ENCODE data around the gene CAMSAP2. TPM values are rescaled to one million over a fixed set of nuclear protein-coding genes. Genes with fewer than 3 reads are reported as not detected.

CAMSAP2 gene
- total and polyA plus RNA-seq, 2 of the 4 experiments (the other 2 are of a cell fraction): 8.3 to 29.4 TPM

- Histone ChIP-seq H3K27me3 (ENCODE audit: control insufficient read depth, insufficient read depth, low read length) (no peaks in the 10 kb centered on the region), H4K20me1 (ENCODE audit: insufficient read depth, low read length) (no peaks in the 10 kb centered on the region), H3K9ac (ENCODE audit: low read depth, low read length) (no peak overlapping the region), H3K18ac (ENCODE audit: low read depth, low read length) (no peak overlapping the region), H4K91ac (ENCODE audit: insufficient read depth, low read depth, low read length) (no peak overlapping the region), H3K23ac (ENCODE audit: low read depth, low read length) (no peak overlapping the region), H3K4me1 (ENCODE audit: control insufficient read depth, insufficient read depth, low read length) (no peaks in the 10 kb centered on the region), H2BK15ac (ENCODE audit: low read depth, low read length) (no peak overlapping the region), H3K4me3 (ENCODE audit: insufficient read depth, low read depth, low read length) (no peak overlapping the region), H3K56ac (ENCODE audit: extremely low read depth, insufficient read depth, low read length) (no peak overlapping the region), H3K9me1 (ENCODE audit: insufficient read depth, low read length) (no peaks in the 10 kb centered on the region), H2AK5ac (ENCODE audit: low read depth, low read length) (no peak overlapping the region), H3K27ac (ENCODE audit: insufficient read depth, low read length) (no peak overlapping the region), H2AFZ (replicated peaks; ENCODE audit: low read length, poor library complexity) (no peak overlapping the region), H4K5ac (ENCODE audit: low read depth, low read length) (no peak overlapping the region), H2BK5ac (ENCODE audit: low read depth, low read length, poor library complexity, severe bottlenecking) (no peak overlapping the region), H3K4me2 (ENCODE audit: low read depth, low read length) (no peak overlapping the region), H3K14ac (replicated peaks; ENCODE audit: low read depth, low read length) (no peak overlapping the region), H3K9me3 (ENCODE audit: control insufficient read depth, insufficient read depth, low read length) (no peaks in the 10 kb centered on the region), H2BK20ac (ENCODE audit: low read depth, low read length) (no peak overlapping the region), H4K8ac (ENCODE audit: low read depth in 2 of 2, low read length in 2 of 2) (no peak overlapping the region), H3K36me3 (ENCODE audit: control insufficient read depth, insufficient read depth, low read length) (no peaks in the 10 kb centered on the region), H2BK120ac (ENCODE audit: low read depth, low read length) (no peak overlapping the region), H3K4ac (ENCODE audit: low read depth, low read length) (no peak overlapping the region), H2AK9ac (replicated peaks; ENCODE audit: low read depth, low read length, poor library complexity) (no peak overlapping the region), H3K79me1 (ENCODE audit: low read depth in 1 of 2, low read length in 2 of 2) (no peaks in the 10 kb centered on the region)
- ChIA-PET CTCF (no interaction called here), POLR2A (ENCODE audit: unreplicated experiment) (no interaction called here)
- no peak for TF ChIP-seq RAD21 (IDR thresholded peaks at IDR 0.05; ENCODE audit: low read length)
- 0 out of 2 replicates have a peak, but pooled peaks have one; percentile 34 for TF ChIP-seq CEBPB (IDR thresholded peaks at IDR 0.05; ENCODE audit: low read depth, low read length)
- TF ChIP-seq RFX5 (IDR thresholded peaks at IDR 0.05; ENCODE audit: low read depth, low read length): no peak
- no peak for TF ChIP-seq ELK1 (IDR thresholded peaks at IDR 0.05; ENCODE audit: borderline replicate concordance, low read depth, low read length)
- ATAC-seq (ENCODE audit: low read depth): no peak
- dilution Hi-C loops (cut with HindIII; ENCODE audit: low sequenced_read_pairs, unreplicated experiment) (no loop called here), in situ Hi-C loops (cut with MboI; ENCODE audit: low sequenced_read_pairs) (no loop called here), intact Hi-C loops (cut with micrococcal nuclease) (no loop called here)
- no peak for DNase-seq
- BruUV-seq (replicated peaks): no TSS peak
- WGBS, 2 experiments (ENCODE audit: extremely low coverage in 2 of 2, insufficient read length in 1 of 2): no CpG with 5 or more reads among the region's 2 CpGs
Observed at GRCh38 chr1:200727257-200727656, 11.4 kb upstream of the CAMSAP2 start.

Data from IMR-90 (cell line).